Measurements from ENCODE around the gene ANKRD17.
"Not testable (repeated sequence)": the region's sequence is repeated elsewhere in the genome, so short reads cannot be mapped to it uniquely, and the experiment has no call there.

The ANKRD17 gene

DNA sequence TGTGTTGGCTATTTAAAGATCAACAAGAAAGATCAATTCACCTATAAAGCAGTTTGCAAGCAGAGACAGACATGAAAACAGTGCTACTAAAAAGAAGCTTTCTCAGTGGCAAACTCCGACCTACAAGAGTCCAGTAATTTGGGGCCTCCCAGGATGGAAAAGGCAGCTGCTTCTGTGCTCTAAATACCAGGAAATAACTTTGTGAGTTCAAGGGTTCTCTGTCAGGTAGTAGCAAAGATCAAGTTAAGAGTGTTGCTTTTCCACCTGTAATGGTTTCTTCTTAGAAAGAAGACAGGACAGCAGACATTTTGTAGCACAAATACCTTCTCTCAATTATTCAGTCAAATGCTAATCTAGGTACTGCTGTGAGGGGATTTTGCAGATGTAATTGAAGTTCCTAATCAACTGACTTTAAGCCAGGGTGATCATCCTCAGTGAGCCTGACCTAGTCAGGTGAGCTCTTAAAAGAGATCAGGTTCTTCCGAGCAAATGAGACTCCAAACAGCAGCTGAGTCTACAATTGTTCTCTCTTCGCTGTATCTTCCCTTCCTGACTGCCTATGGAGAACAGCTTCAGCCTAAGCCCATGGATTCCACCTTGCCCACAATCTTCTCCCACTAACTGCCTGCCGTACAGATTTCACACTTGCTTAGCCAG lies 13.5 kb downstream of the ANKRD17 start:
- no peak for DNase-seq

- DNase-seq, result no peak
These were observed 21.6 kb downstream of the ANKRD17 start for GRCh38 chr4:73237044-73237443.

- no peak for DNase-seq
These were observed 22.4 kb downstream of the ANKRD17 start for GRCh38 chr4:73236151-73236550.

- no peak for DNase-seq
These were observed 23.9 kb downstream of the ANKRD17 start for GRCh38 chr4:73234712-73235111.

DNA sequence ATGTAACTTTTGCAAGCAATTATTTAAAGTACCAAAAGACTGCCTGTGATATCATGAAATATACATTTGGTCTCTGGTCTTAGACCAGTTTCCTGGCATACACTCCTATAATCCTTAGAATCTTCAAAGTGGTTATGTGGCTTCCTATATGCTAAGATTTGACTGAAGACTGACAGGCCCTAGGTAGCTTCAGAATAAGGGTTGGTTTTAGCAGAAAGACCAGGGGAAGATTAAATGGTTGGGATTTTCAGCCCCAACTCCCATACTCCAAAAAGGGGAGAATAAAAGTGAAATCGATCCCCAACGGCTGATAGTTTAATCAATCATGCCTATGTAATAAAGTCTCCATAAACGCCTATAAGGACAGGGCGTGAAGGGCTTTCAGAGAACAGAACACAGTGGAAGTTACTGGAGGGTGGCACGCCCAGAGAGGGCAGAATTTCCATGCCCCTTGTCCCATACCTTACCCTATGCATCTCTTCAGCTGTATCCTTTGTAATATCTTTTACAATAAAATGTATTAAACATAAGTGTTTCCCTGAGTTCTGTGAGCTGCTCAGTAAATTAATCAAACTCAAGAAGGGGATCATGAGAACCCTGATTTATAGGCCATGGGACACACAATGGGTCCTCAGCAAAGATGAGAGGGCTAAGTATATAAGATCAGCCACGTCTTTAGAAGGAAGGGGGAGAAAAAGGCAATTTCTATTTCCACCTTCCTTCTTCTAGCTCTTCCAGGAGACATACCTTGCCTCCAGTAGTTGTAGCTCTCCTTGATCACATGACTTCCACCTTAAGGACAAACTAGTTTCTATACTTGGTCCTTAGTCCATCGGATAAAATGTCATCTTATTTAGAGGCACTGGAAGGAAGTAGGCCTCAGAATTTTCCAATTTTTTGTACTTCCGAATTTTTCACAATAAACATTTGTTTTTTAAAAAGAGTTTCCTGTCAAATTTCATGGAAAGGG lies 26.8 kb downstream of the ANKRD17 start:
- DNase-seq, result no peak

GRCh38 chr4:73230865-73231517 lies 27.6 kb downstream of the ANKRD17 start:
- DNase-seq, result no peak

GRCh38 chr4:73228800-73229199 lies 29.8 kb downstream of the ANKRD17 start:
- DNase-seq, result not testable (repeated sequence)

DNA sequence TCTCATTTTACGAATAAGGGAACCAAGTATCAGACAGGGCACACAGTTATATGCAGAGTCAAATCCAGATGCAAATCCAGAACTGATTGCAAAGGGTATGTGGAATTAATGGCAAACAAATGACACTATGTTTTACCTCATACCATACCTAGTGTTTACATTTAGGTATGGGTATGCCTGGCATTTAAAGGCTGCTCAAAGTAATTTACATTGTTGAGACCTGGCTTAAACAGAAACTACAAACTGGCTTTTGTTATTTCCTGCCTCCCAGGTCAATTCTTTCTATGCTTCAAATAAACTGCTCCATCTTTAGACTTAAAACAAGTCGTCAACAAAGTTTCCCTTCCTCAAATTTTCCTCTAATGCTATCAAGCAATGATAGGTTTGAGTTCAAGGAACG lies 33.7 kb downstream of the ANKRD17 start:
- no peak for DNase-seq

- DNase-seq, result no peak
These were observed 35.3 kb downstream of the ANKRD17 start for GRCh38 chr4:73223258-73223650.

- peak; percentile 19 to 88 (median 52) for DNase-seq
These were observed 35.9 kb downstream of the ANKRD17 start for GRCh38 chr4:73222466-73223257.

DNA sequence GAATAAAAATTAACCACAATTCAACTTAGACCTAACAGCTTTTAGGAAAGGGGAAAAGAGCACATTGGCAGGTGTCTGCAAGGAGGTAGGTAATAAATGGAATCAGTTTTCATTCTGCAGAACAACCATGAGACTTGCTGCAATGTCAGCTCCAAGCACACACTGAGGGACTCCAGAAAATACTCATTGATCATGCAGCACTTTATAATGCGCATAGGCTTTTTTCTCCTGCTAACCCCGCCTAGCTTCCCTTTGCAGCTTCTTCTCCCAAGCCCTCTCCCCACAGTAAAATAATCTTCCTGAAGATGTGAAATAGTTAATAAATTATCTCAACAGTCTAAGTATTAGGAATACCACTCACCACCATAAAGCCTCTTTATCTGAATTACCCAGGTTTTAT lies 36.9 kb downstream of the ANKRD17 start:
- no peak for DNase-seq

GRCh38 chr4:73220815-73221214 lies 37.8 kb downstream of the ANKRD17 start:
- no peak for DNase-seq

GRCh38 chr4:73213916-73214653 lies 44.5 kb downstream of the ANKRD17 start:
- DNase-seq, result no peak

GRCh38 chr4:73212982-73213730 lies 45.4 kb downstream of the ANKRD17 start:
- no peak for DNase-seq

DNA sequence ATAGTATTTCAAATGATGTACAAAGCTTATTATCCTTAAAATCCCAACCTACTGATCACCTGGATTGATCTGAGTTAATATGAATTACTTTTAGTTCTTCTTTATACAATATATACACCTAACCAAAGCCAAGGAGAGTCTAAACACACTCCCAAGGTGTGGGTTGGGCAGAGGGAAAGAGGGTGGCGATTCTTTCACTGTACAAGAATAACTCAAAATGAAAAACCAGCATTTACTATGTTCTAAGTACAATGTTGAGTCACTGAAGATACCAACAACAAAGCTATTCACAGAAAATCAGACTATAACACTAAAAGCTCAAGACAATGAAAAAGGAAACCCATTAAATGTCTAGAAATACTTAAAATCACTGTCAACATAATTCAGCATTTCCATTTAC lies 46.6 kb downstream of the ANKRD17 start:
- DNase-seq, result no peak

DNA sequence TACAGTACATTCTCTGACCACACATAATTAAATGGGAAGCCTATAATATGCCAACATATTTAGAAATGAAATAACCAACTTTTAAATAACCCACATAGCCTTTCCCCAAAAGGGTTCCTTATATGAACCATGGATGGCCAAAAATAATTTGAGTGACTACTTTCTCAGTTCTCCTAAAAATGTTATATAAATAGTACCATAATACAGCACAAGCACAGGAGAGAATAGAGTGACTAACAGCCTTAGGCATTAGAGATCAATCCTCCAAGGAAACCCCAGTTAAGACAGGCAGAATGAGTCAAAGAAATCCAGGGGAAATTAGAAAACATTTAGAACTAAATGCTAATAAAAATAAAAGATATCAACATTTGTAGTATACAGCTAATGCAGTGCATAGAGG lies 50.2 kb downstream of the ANKRD17 start:
- DNase-seq, result no peak

GRCh38 chr4:73206236-73206635 lies 52.4 kb downstream of the ANKRD17 start:
- DNase-seq, result no peak

DNA sequence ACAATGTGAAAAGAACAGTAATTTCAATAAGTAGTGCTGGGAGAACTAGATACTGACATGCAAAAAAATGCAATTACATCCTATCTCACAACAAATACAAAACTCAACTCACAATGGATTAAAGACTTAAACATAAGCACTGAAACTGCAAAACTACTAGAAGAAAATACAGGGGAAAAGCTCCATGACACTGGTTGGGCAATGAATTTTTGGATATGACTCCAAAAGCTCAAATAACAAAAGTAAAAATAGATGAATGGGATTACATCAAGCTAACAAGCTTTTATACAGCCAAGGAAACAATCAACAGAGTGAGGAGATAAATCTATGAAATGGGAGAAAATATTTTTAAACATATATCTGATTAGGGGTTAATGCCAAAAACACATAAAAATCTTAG lies 53.1 kb downstream of the ANKRD17 start:
- no peak for DNase-seq

DNA sequence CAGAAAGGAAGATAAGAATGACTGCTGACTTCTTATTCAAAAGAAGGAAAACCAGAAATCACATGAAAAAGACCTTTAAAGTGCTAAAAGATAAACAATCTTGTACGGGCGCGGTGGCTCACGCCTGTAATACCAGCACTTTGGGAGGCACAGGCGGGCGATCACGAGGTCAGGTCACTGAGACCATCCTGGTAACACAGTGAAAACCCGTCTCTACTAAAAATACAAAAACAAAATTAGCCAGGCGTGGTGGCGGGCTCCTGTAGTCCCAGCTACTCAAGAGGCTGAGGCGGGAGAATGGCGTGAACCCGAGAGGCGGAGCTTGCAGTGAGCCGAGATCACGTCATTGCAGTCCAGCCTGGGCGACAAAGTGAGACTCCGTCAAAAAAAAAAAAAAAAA lies 54.6 kb downstream of the ANKRD17 start:
- DNase-seq, result not testable (repeated sequence)

DNA sequence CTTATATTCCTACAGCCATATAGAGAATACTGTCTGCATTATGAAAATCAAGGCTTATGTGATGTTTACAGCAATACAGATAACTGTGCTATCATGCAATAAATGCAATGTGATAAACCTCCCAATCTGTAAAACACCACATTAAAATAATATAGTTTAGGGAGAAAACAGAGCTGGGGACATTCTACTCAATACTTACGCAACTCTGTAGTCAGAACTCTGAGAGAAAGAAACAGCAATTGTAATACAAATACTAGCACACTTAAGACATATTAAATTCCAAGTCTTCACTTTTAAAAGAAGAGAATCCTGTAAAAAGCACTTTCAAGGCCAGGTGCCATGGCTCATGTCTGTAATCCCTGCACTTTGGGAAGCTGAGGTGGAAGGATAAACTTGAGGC lies 61.4 kb downstream of the ANKRD17 start:
- no peak for DNase-seq

GRCh38 chr4:73194064-73194463 lies 64.5 kb downstream of the ANKRD17 start:
- no peak for DNase-seq

All from T-helper 1 cell (primary cell).